Measurements from ENCODE around the gene TARDBP.
A peak's percentile ranks its signal among the peaks of the same experiment; 100 is the strongest.

The TARDBP gene

DNA sequence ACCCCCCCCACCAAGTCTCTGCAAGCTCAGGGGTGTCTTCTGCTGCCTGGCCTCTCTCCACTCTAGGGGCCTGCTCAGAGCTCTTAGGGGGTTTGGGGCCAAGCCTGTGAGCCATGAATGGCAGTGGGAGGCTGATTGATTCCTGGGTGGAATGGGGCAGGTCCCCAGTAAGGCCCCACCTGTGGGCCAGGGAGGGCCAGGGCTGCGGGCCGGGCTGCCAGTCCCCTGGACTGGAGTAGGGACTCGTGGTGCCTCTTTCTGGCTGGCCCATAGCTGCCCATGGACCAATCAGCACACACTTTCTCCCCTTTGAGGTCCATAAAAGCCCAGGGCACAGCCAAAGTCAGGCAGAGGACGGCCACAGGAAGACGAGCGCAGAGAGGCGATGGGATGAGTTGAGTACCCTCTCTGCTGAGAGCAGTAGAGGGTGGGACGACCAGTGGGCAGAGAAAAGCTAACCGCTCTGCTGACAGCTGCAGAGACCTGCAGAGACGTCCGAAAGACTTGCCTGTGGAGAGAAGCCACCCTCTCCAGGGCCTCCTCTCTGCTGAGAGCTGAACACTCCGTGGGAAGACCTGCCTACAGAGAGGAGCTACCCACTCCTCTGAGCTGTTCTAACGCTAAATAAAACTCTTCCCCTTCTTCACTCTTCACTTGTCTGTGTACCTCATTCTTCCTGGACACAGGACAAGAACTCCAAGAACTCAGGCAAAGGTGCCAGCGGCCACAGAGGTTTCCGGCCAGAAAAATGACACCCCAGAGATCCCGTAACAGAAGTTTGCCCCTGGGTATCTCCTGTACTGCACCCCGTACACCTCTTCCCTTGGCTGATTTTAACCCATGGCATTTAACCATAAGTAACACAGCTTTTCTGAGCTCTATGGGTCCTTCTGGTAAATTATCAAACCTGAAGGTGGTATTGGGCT lies 38.2 kb upstream of the TARDBP start:
- TF ChIP-seq CSDC2 (CRISPR knock-in tag; IDR thresholded peaks at IDR 0.05) = no peak
- no peak for TF ChIP-seq TCF4 (CRISPR knock-in tag; IDR thresholded peaks at IDR 0.05; ENCODE audit: borderline replicate concordance)
- no peak for TF ChIP-seq ISL1 (CRISPR knock-in tag; IDR thresholded peaks at IDR 0.05)
- TF ChIP-seq, protein P1, sequence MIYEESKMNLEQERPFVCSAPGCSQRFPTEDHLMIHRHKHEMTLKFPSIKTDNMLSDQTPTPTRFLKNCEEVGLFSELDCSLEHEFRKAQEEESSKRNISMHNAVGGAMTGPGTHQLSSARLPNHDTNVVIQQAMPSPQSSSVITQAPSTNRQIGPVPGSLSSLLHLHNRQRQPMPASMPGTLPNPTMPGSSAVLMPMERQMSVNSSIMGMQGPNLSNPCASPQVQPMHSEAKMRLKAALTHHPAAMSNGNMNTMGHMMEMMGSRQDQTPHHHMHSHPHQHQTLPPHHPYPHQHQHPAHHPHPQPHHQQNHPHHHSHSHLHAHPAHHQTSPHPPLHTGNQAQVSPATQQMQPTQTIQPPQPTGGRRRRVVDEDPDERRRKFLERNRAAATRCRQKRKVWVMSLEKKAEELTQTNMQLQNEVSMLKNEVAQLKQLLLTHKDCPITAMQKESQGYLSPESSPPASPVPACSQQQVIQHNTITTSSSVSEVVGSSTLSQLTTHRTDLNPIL (CRISPR knock-in tag; IDR thresholded peaks at IDR 0.05; ENCODE audit: low read depth) = no peak
- TF ChIP-seq ZNF70 (CRISPR knock-in tag; IDR thresholded peaks at IDR 0.05) = no peak
- TF ChIP-seq, protein P2, sequence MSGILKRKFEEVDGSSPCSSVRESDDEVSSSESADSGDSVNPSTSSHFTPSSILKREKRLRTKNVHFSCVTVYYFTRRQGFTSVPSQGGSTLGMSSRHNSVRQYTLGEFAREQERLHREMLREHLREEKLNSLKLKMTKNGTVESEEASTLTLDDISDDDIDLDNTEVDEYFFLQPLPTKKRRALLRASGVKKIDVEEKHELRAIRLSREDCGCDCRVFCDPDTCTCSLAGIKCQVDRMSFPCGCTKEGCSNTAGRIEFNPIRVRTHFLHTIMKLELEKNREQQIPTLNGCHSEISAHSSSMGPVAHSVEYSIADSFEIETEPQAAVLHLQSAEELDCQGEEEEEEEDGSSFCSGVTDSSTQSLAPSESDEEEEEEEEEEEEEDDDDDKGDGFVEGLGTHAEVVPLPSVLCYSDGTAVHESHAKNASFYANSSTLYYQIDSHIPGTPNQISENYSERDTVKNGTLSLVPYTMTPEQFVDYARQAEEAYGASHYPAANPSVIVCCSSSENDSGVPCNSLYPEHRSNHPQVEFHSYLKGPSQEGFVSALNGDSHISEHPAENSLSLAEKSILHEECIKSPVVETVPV (CRISPR knock-in tag; IDR thresholded peaks at IDR 0.05) = no peak
- TF ChIP-seq, protein P3, sequence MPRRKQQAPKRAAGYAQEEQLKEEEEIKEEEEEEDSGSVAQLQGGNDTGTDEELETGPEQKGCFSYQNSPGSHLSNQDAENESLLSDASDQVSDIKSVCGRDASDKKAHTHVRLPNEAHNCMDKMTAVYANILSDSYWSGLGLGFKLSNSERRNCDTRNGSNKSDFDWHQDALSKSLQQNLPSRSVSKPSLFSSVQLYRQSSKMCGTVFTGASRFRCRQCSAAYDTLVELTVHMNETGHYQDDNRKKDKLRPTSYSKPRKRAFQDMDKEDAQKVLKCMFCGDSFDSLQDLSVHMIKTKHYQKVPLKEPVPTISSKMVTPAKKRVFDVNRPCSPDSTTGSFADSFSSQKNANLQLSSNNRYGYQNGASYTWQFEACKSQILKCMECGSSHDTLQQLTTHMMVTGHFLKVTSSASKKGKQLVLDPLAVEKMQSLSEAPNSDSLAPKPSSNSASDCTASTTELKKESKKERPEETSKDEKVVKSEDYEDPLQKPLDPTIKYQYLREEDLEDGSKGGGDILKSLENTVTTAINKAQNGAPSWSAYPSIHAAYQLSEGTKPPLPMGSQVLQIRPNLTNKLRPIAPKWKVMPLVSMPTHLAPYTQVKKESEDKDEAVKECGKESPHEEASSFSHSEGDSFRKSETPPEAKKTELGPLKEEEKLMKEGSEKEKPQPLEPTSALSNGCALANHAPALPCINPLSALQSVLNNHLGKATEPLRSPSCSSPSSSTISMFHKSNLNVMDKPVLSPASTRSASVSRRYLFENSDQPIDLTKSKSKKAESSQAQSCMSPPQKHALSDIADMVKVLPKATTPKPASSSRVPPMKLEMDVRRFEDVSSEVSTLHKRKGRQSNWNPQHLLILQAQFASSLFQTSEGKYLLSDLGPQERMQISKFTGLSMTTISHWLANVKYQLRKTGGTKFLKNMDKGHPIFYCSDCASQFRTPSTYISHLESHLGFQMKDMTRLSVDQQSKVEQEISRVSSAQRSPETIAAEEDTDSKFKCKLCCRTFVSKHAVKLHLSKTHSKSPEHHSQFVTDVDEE (CRISPR knock-in tag; IDR thresholded peaks at IDR 0.05) = no peak
- TF ChIP-seq ZFP3 (CRISPR knock-in tag; IDR thresholded peaks at IDR 0.05) = no peak
- TF ChIP-seq BACH2 (CRISPR knock-in tag; IDR thresholded peaks at IDR 0.05; ENCODE audit: borderline replicate concordance) = no peak
- no peak for ATAC-seq

DNA sequence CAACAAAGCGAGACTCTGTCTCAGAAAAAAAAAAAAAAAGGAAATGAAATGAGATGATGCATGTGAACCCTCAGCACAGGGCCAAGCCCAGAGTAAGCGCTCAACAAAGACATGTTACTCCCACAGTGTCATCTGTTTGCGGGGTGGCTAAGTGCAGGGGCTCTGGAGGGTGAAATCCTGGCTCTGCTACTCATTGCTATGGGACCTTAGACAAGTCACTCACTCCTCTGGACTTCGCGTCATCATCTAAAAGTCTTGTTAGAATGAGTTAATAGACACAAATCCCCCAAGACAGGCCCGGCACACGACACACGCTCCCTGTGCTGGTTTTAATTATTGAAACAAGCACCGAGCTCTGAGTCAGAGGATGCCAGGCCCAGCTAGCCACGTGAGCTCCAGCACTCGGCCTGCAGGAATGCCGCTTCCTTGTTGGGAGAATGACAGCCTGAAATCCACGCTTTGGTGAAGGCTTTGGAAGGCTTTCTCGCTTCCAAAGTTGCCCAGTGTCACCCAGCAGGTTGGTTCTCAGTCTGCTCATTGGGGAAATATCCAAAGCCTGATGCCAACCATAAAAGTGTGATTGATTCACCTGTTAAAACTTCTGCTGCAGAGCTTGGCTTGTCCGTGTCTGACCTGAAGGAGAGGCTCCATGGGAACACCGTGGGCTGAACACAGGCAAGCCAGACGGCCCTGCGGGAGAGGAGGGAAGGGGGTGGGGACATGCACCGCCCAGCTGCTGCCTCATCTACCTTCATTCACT lies 36.7 kb upstream of the TARDBP start:
- TF ChIP-seq TCF4 (CRISPR knock-in tag; IDR thresholded peaks at IDR 0.05; ENCODE audit: borderline replicate concordance) (peak; percentile 28; the same call in 1 of the 2 replicates), ZNF565 (CRISPR knock-in tag; conservative IDR thresholded peaks at IDR 0.05; ENCODE audit: low read depth) (no peak)
- ATAC-seq = peak; percentile 96

DNA sequence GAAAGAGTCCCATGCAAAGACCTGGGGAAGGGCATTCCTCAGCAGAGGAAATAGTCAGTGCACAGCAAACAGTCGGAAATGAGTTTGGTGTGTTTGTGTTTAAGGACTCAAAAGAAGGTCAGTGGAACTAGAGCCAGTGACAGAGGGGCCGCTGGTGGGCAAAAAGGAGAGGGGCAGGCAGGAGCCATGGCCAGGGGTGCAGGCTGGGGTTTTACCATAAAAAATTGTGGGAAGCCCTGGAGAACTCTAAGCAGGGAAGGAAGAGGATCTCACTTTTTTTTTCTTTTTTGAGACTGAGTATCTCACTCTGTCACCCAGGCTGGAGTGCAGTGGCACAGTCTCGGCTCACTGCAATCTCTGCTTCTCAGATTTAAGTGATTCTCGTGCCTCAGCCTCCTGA lies 33.7 kb upstream of the TARDBP start:
- TF ChIP-seq ZFP30 (CRISPR knock-in tag; IDR thresholded peaks at IDR 0.05) (no peak), OSR1 (CRISPR knock-in tag; IDR thresholded peaks at IDR 0.05) (no peak), PPARA (CRISPR knock-in tag; IDR thresholded peaks at IDR 0.05; ENCODE audit: borderline replicate concordance) (no peak), ZNF70 (CRISPR knock-in tag; IDR thresholded peaks at IDR 0.05) (no peak), TOX (CRISPR knock-in tag; IDR thresholded peaks at IDR 0.05; ENCODE audit: borderline replicate concordance) (no peak), ARNTL (CRISPR knock-in tag; IDR thresholded peaks at IDR 0.05; ENCODE audit: borderline replicate concordance, low read depth) (no peak), ZC3H10 (CRISPR knock-in tag; IDR thresholded peaks at IDR 0.05) (no peak), ESRRG (CRISPR knock-in tag; IDR thresholded peaks at IDR 0.05) (no peak), CSDC2 (CRISPR knock-in tag; IDR thresholded peaks at IDR 0.05) (no peak)
- TF ChIP-seq, protein P3 (CRISPR knock-in tag; IDR thresholded peaks at IDR 0.05) = no peak
- TF ChIP-seq, protein P4, sequence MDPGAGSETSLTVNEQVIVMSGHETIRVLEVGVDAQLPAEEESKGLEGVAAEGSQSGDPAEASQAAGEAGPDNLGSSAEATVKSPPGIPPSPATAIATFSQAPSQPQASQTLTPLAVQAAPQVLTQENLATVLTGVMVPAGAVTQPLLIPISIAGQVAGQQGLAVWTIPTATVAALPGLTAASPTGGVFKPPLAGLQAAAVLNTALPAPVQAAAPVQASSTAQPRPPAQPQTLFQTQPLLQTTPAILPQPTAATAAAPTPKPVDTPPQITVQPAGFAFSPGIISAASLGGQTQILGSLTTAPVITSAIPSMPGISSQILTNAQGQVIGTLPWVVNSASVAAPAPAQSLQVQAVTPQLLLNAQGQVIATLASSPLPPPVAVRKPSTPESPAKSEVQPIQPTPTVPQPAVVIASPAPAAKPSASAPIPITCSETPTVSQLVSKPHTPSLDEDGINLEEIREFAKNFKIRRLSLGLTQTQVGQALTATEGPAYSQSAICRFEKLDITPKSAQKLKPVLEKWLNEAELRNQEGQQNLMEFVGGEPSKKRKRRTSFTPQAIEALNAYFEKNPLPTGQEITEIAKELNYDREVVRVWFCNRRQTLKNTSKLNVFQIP (CRISPR knock-in tag; IDR thresholded peaks at IDR 0.05; ENCODE audit: borderline replicate concordance, low read depth) = no peak
- TF ChIP-seq, protein P1 (CRISPR knock-in tag; IDR thresholded peaks at IDR 0.05; ENCODE audit: low read depth) = no peak
- ATAC-seq = no peak
